DOHH2 (cell line): Measurements from ENCODE around the gene CCDC85A.

Source experiments
- H3F3A ChIP-seq: fragments of 200-600 bp; sonication (generic), shearing (Covaris generic); 2 replicates; pipeline ENCODE4 v1.6.0; 2016; ENCODE audit warnings: antibody characterized with exemption, mild to moderate bottlenecking; ENCODE audit not compliant: control insufficient read depth, insufficient read depth
- H3K27ac ChIP-seq: fragments of 200-600 bp; sonication (generic); 2 replicates; pipeline ENCODE4 v1.5.1; 2014; ENCODE audit warnings: low read depth, mild to moderate bottlenecking, low read length, moderate library complexity
- H3K27me3 ChIP-seq: fragments of 200-600 bp; sonication (generic); 2 replicates; pipeline ENCODE4 v1.6.1; 2014; ENCODE audit warnings: mild to moderate bottlenecking, low read length, mixed read lengths; ENCODE audit not compliant: control insufficient read depth
- H3K36me3 ChIP-seq: fragments of 200-600 bp; sonication (generic); 2 replicates; pipeline ENCODE4 v1.6.1; 2014; ENCODE audit warnings: mild to moderate bottlenecking, low read length, moderate library complexity, mixed read lengths; ENCODE audit not compliant: control insufficient read depth
- H3K4me1 ChIP-seq: fragments of 200-600 bp; sonication (generic); 2 replicates; pipeline ENCODE4 v1.6.1; 2014; ENCODE audit warnings: mild to moderate bottlenecking, low read length, mixed read lengths; ENCODE audit not compliant: control insufficient read depth
- H3K4me2 ChIP-seq: fragments of 200-600 bp; sonication (generic); 2 replicates; pipeline ENCODE4 v1.6.0; 2014; ENCODE audit warnings: mild to moderate bottlenecking, low read length, moderate library complexity
- H3K4me3 ChIP-seq: fragments of 200-600 bp; sonication (generic); 2 replicates; pipeline ENCODE4 v1.5.1; 2014; ENCODE audit warnings: mild to moderate bottlenecking, low read length, mixed read lengths
- H3K79me2 ChIP-seq: fragments of 200-600 bp; sonication (generic); 2 replicates; pipeline ENCODE4 v1.6.1; 2014; ENCODE audit warnings: mild to moderate bottlenecking, low read length, mixed read lengths; ENCODE audit not compliant: control insufficient read depth
- H3K9me2 ChIP-seq: fragments of 200-600 bp; sonication (generic); replicated peaks from 2 replicates; pipeline ENCODE4 v1.6.1; 2014; ENCODE audit warnings: mild to moderate bottlenecking, low read length, mixed read lengths; ENCODE audit not compliant: control insufficient read depth
- H3K9me3 ChIP-seq: fragments of 200-600 bp; sonication (generic); 2 replicates; pipeline ENCODE4 v1.6.1; 2014; ENCODE audit warnings: antibody characterized with exemption, low read length, mixed read lengths; ENCODE audit not compliant: control insufficient read depth, insufficient read depth
- H4K20me1 ChIP-seq: fragments of 200-600 bp; sonication (generic); 2 replicates; pipeline ENCODE4 v1.6.0; 2014; ENCODE audit warnings: low read depth, mild to moderate bottlenecking, antibody characterized with exemption, low read length, moderate library complexity; ENCODE audit not compliant: control insufficient read depth, insufficient read depth
- CTCF ChIP-seq: fragments of 200-600 bp; sonication (generic); IDR thresholded peaks from one replicate; pipeline ENCODE4 v1.5.1; 2014; ENCODE audit warnings: antibody characterized with exemption, mild to moderate bottlenecking, low read depth, low read length; ENCODE audit not compliant: poor library complexity, severe bottlenecking
- EZH2phosphoT487 ChIP-seq: fragments of 200-600 bp; sonication (generic); IDR thresholded peaks from 2 replicates; pipeline ENCODE4 v1.6.1; 2017; ENCODE audit warnings: borderline replicate concordance, mild to moderate bottlenecking, antibody characterized with exemption, low read length, moderate library complexity, mixed read lengths

The CCDC85A gene

GRCh38 chr2:56250153-56250729 is 66.5 kb downstream of the CCDC85A start:
- Histone ChIP-seq H3K4me1 (no peaks in the 10 kb centered on the region), H3K36me3 (no peaks in the 10 kb centered on the region), H3K27ac (no peak overlapping the region), H3K27me3 (no peaks in the 10 kb centered on the region), H3K9me2 (no peaks in the 10 kb centered on the region), H3K4me3 (no peak overlapping the region), H3K9me3 (no peaks in the 10 kb centered on the region), H3F3A (no peaks in the 10 kb centered on the region), H3K79me2 (no peaks in the 10 kb centered on the region), H4K20me1 (no peaks in the 10 kb centered on the region), H3K4me2 (no peak overlapping the region)
- TF ChIP-seq EZH2phosphoT487 (no peak), CTCF (no peak)

GRCh38 chr2:56260415-56260814 is 76.6 kb downstream of the CCDC85A start:
- H3K27me3 ChIP-seq = no peaks in the 10 kb centered on the region
- TF ChIP-seq EZH2phosphoT487 = no peak
- no peak for TF ChIP-seq CTCF

GRCh38 chr2:56262241-56262640 is 78.5 kb downstream of the CCDC85A start:
- TF ChIP-seq EZH2phosphoT487 = no peak
- no peak for TF ChIP-seq CTCF
- no peak overlapping the region for H3K4me2 ChIP-seq
- no peaks in the 10 kb centered on the region for H3K4me1 ChIP-seq

More at GRCh38 chr2:56260415-56260814, 76.6 kb downstream of the CCDC85A start:
- Histone ChIP-seq H3K79me2 (no peaks in the 10 kb centered on the region), H3K9me3 (no peaks in the 10 kb centered on the region; the same call in 1 of the 2 replicates), H3F3A (no peaks in the 10 kb centered on the region), H3K4me1 (no peaks in the 10 kb centered on the region), H4K20me1 (no peaks in the 10 kb centered on the region), H3K4me3 (no peak overlapping the region), H3K9me2 (no peaks in the 10 kb centered on the region), H3K4me2 (no peak overlapping the region), H3K36me3 (no peaks in the 10 kb centered on the region), H3K27ac (no peak overlapping the region)

More at GRCh38 chr2:56262241-56262640, 78.5 kb downstream of the CCDC85A start:
- H3F3A ChIP-seq = no peaks in the 10 kb centered on the region
- H3K9me2 ChIP-seq = no peaks in the 10 kb centered on the region
- H3K79me2 ChIP-seq = no peaks in the 10 kb centered on the region
- no peak overlapping the region for H3K4me3 ChIP-seq
- H3K27ac ChIP-seq = no peak overlapping the region
- H4K20me1 ChIP-seq = no peaks in the 10 kb centered on the region
- no peaks in the 10 kb centered on the region; the same call in 1 of the 2 replicates for H3K9me3 ChIP-seq
- no peaks in the 10 kb centered on the region for H3K27me3 ChIP-seq
- H3K36me3 ChIP-seq = no peaks in the 10 kb centered on the region
